HuH-7.5 (cell line): ENCODE measurements around the gene MLEC.

ENCODE experiments used
- DNase-seq: peaks from one replicate; pipeline ENCODE4 v3.0.0; 2011; ENCODE audit warnings: low spot score

MLEC gene

GRCh38 chr12:120692524-120693033 is 5.6 kb downstream of the MLEC start:
- no peak for DNase-seq

GRCh38 chr12:120693848-120694247 is 6.9 kb downstream of the MLEC start:
- DNase-seq: no peak

DNA sequence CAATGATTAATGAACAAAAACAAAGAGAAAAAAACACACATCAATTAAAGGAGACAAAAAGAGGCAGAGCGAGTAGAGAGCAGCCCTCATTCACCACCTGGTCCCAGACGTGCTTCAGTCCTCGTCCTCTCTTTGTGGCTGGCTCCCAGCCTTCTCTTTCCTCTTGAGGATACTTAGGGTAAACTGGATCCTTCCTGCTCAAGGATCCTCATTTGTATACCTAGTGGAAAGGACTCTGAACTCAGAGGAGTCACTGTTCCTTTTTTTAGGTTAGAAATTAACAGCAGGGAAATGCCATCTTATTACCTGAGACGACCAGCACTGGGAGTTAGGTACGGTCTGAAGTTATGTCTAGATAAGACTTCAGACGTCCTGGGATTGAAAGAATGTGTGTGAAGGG is 9.7 kb downstream of the MLEC start:
- DNase-seq: no peak

- DNase-seq: no peak
Observed at GRCh38 chr12:120697344-120697743, 10.4 kb downstream of the MLEC start.

- DNase-seq: no peak
Observed at GRCh38 chr12:120698665-120699064, 11.7 kb downstream of the MLEC start.

DNA sequence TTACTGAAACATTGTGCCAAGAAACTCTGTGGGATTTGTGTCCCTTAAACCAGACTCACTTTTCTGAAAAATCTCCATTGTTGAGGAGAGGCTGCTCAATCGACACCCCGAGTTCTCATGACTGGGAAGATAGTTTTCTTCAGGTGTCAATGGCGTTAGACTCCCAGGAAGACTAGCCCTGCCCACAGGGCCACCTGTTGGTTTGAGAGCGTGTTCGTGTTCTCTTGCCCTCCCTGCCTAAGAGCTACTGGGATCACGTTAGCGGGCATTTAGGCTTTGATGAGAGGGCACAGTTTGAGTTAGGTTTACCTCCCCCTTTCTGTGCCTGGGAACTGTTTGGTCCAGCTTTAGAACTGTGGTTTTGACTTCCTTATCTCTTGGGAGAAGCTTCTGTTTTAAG is 12.6 kb downstream of the MLEC start:
- no peak for DNase-seq

GRCh38 chr12:120700886-120701285 is 13.9 kb downstream of the MLEC start:
- DNase-seq: no peak

DNA sequence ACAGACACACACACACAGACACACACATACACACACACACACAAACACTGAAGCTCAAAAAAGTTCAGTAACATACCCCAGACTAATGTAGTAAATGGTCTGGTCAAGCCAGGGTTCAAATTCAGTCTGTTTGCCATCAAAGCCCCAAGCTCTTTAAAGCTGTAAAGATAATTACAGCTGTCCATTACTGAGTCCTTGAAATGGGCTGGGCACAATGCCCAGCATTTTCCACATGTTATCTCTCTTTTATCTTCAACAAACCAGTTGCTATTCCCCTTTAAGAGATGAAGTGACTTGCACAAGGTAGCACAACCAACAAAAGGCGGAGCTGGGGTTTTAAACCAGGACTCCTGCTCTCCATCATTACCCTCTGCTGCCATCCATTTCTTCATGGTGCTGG is 15.7 kb downstream of the MLEC start:
- no peak for DNase-seq

DNA sequence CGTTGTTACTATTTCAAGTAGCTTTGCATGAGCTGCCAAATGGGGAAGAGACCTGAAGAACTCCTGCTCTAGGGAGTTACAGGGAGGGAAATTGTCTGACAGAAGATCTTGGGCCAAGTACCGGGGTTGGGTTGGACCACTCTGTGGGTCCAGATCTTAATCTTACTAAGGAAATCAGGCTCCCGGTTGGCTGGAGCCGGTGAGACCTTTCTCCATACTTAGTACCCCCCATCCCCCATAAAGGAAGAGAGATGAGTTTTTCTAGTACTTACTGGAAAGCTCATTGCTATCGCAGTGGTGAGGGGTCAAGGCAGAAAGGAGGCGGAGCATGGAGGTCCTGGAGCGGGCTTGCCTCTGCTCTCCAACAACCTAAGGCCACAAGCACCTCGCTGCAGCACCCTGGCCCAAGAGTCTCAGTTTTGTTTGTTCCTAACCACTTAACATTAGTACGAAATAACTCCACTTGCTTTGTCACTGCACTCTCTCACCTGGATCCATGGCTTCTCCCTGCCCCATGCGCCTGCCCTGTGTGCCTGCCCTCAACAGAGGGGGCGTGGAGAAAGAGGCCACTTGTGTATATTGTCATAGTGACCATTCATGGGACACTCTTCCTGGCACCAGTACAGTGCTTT is 16.5 kb downstream of the MLEC start:
- DNase-seq: no peak

- DNase-seq: no peak
Observed at GRCh38 chr12:120705618-120706017, 18.7 kb downstream of the MLEC start.

DNA sequence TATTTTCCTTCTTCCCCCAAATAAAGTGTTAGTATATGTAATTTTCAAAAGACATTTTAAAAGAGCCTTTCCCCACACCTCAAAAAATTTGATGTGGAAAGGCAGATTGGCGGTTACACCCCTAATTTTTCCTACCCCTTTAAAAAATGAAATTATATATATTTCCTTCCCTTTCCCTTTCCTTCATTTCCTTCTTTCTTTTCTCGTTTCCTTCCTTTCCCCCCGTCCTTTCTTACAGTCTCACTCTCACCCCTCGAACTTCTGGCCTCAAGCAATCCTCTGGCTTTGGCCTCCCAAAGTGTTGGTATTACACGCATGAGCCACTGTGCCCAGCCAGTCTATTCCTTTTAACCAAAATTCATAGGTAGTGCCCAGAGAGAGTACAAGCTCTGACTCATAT is 19.1 kb downstream of the MLEC start:
- DNase-seq: no peak

DNA sequence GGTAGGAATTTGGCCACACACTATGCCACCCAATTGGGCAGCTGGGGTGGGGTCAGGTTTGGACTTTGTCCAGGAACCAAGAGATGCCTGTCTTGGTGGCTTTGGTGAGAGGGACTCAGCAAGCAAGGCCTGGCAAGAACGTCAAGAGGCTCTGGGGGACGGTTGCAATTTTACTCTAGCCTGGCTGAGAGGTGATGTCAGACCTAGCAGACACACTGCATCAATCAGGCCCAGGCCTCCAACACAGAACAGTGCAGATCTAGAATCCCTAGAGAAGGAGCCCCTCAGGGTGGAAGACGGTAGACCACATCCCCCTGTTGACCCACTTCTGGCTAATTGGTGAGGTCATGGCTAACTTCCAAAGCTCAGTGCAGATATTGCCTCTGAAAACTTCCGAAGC is 21.7 kb downstream of the MLEC start:
- no peak for DNase-seq

DNA sequence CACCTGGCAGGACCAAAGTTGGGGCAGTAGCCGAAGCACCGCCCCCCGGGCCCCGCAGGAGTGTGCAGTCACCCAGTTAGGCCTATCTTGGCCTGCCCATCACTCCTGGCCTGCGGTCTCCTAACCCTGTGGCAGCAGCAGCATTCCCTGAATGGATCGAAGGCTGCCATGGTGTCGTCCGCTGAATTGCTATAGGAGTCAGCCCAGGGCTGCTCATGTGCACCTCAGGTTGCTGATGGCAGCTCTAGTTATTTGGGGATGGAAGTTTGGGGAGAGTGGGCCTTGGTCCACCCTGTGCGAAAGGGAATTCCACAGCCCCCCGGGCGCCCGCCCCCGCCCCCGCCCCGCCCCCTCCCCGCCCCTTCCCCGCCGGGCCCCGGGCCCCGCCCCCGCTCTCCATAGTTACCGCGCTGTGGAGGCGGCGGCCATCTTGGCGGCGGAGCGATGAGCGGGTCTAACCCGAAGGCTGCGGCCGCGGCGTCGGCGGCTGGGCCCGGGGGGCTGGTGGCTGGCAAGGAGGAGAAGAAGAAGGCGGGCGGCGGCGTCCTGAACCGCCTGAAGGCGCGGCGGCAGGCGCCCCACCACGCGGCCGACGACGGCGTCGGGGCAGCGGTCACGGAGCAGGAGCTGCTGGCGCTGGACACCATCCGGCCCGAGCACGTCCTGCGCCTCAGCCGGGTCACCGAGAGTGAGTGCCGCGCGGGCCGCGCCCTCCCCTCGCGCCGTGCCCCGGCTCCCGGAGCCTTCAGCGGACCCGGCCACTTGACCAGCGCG is 23.3 kb downstream of the MLEC start, which contains the start of gene UNC119B:
Gene UNC119B (plus strand): TSS at position 428 of the 774 bp plus-strand sequence. CDS start 17 bp downstream, at position 445.
- DNase-seq: peak; percentile 65

DNA sequence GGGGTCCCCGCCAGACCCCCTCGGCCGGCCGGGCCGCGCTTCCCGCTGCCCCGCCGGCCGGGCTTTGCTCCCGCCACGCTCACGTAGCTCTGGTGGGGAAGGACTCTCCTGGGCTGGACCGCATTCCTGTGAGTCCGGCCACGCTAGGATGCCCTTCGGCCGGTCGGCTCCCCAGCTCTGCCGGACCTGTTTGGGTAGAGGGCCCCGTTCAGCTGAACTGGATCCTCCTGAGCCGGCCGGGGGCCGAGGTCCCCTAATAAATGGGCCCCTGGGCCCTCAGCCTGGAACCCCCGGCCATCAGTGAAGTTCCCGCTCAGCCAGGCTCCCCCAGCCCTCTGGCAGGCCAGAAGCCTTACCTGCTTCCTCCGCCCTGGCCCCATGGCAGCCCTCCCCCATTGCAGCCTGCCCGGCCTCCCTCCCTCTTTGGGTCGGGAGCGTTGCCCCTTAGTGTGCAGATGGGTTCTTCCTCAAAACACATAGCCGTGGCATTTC is 23.9 kb downstream of the MLEC start:
- DNase-seq: peak; percentile 37

- no peak for DNase-seq
Observed at GRCh38 chr12:120711411-120711810, 24.5 kb downstream of the MLEC start.

DNA sequence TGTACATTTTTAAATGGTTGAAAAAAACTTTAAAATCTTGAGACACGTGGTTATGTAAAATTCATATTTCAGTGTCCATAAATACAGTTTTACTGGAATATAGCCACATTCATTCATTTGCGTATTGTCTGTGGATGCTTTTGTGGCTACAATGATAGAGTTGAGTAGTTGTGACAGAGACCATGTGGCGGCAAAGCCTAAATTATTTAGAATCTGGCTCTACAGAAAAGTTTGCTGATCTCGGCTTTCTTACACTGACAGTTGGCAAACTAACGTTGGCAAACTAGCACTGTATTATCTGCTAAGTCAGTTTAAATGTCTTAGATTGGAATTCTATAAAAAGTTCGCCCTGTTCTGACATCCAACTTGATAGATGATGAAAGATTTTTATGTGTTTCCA is 25.7 kb downstream of the MLEC start:
- DNase-seq: no peak

DNA sequence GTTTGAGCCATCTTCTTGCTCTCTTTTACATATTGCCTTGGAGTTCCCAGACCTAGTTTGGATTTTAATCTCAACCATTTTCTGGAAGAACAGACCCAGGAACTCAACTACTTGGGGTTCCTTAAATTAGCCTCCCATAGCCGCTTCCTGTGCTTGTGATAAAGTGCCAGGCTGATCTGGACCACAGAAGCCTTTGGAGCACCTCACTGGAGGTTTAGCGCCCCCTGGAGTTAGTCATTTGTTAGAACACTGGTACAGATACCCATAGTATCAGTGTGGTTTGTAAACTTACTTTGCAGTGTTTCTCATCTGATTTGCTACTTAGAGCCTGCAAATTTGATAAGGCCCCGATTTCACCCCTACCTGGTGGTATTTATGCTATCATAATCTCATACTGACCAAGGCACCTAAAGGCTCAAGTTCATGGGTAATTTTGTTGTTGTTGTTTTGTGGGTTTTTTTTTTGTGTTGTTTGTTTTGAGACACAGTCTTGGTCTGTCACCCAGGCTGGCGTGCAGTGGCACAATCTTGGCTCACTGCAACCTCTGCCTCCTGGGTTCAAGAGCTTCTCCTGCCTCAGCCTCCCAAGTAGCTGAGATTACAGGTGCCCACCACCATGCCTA is 27.0 kb downstream of the MLEC start:
- DNase-seq: peak; percentile 74

- no peak for DNase-seq
Observed at GRCh38 chr12:120718055-120718454, 31.1 kb downstream of the MLEC start.

DNA sequence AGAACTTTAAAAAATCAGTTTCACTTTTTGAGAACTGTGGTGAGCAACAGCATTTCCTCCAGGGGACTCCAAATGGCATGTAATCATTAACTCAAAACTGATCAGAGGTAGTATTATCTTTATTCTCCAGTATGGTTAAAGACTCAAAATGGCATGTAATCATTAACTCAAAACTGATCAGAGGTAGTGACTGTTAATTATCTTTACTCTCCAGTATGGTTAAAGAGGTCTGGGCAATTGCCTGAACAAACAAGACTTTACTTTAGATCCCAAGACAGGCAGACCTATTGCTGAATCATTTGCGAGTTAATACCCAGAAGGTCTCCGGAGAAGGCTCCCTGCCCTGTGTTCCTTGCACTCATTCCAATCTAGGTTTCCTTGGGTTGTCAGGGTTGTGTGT is 32.1 kb downstream of the MLEC start:
- DNase-seq: no peak

- no peak for DNase-seq
Observed at GRCh38 chr12:120719496-120720233, 32.7 kb downstream of the MLEC start.

GRCh38 chr12:120720234-120720986 is 33.5 kb downstream of the MLEC start:
- DNase-seq: no peak
